H9 (cell line): ENCODE measurements around the gene BAG5. TPM values are rescaled to one million over a fixed set of nuclear protein-coding genes. Genes with fewer than 3 reads are reported as not detected.

Experiments
- DNase-seq: peaks from one replicate; pipeline ENCODE4 v3.0.0-alpha.2; 2017
- H2AFZ ChIP-seq: one replicate; pipeline ENCODE4 v1.6.1; 2013; ENCODE audit warnings: mild to moderate bottlenecking, low read length, control low read depth, moderate library complexity
- H2AK5ac ChIP-seq: 2 replicates; pipeline ENCODE4 v1.6.1; 2013; ENCODE audit warnings: low read length, control low read depth, mixed read lengths; ENCODE audit not compliant: insufficient read length
- H2BK120ac ChIP-seq: one replicate; pipeline ENCODE4 v1.6.1; 2013; ENCODE audit warnings: low read depth, mild to moderate bottlenecking, low read length, control low read depth, inconsistent platforms; ENCODE audit not compliant: poor library complexity, severe bottlenecking
- H2BK12ac ChIP-seq: 2 replicates; pipeline ENCODE4 v1.6.1; 2013; ENCODE audit warnings: low read length, control low read depth, mixed read lengths, low read depth; ENCODE audit not compliant: insufficient read length
- H2BK15ac ChIP-seq: 2 replicates; pipeline ENCODE4 v1.6.1; 2013; ENCODE audit warnings: low read depth, low read length, control low read depth
- H2BK20ac ChIP-seq: one replicate; pipeline ENCODE4 v1.6.1; 2013; ENCODE audit warnings: low read depth, mild to moderate bottlenecking, low read length, control low read depth, inconsistent platforms; ENCODE audit not compliant: poor library complexity, severe bottlenecking
- H2BK5ac ChIP-seq: 2 replicates; pipeline ENCODE4 v1.6.1; 2013; ENCODE audit warnings: low read length, control low read depth, mixed read lengths; ENCODE audit not compliant: insufficient read length
- H3K14ac ChIP-seq: 2 replicates; pipeline ENCODE4 v1.6.1; 2013; ENCODE audit warnings: low read length, control low read depth; ENCODE audit not compliant: insufficient read depth
- H3K18ac ChIP-seq: 2 replicates; pipeline ENCODE4 v1.6.1; 2013; ENCODE audit warnings: low read depth, mild to moderate bottlenecking, mixed read lengths, low read length, control low read depth; ENCODE audit not compliant: insufficient read length
- H3K23ac ChIP-seq: 2 replicates; pipeline ENCODE4 v1.6.1; 2013; ENCODE audit warnings: low read length, control low read depth, mixed read lengths, low read depth; ENCODE audit not compliant: insufficient read length
- H3K23me2 ChIP-seq: 2 replicates; pipeline ENCODE4 v1.6.1; 2013; ENCODE audit warnings: low read depth, mild to moderate bottlenecking, mixed read lengths, low read length, control low read depth; ENCODE audit not compliant: insufficient read length, poor library complexity, severe bottlenecking
- H3K27ac ChIP-seq: 2 replicates; pipeline ENCODE4 v1.5.1; 2013; ENCODE audit warnings: low read length, control low read depth, mixed read lengths, low read depth; ENCODE audit not compliant: insufficient read length
- H3K27me3 ChIP-seq: 2 replicates; pipeline ENCODE4 v1.6.1; 2013; ENCODE audit warnings: low read length, control low read depth, inconsistent platforms; ENCODE audit not compliant: insufficient read depth
- H3K4ac ChIP-seq: 2 replicates; pipeline ENCODE4 v1.6.1; 2013; ENCODE audit warnings: low read depth, mild to moderate bottlenecking, control low read depth, inconsistent platforms, low read length, moderate library complexity
- H3K4me1 ChIP-seq: 2 replicates; pipeline ENCODE4 v1.6.1; 2013; ENCODE audit warnings: low read length, control low read depth, inconsistent platforms; ENCODE audit not compliant: insufficient read depth
- H3K4me2 ChIP-seq: 2 replicates; pipeline ENCODE4 v1.6.1; 2013; ENCODE audit warnings: low read length, control low read depth, mixed read lengths; ENCODE audit not compliant: insufficient read length, insufficient read depth
- H3K56ac ChIP-seq: 2 replicates; pipeline ENCODE4 v1.6.1; 2013; ENCODE audit warnings: low read depth, mild to moderate bottlenecking, mixed read lengths, low read length, control low read depth; ENCODE audit not compliant: insufficient read length
- H3K79me1 ChIP-seq: 2 replicates; pipeline ENCODE4 v1.6.1; 2013; ENCODE audit warnings: low read depth, mild to moderate bottlenecking, moderate library complexity, low read length, control low read depth, inconsistent platforms; ENCODE audit not compliant: insufficient read depth, poor library complexity, severe bottlenecking
- H3K79me2 ChIP-seq: 2 replicates; pipeline ENCODE4 v1.6.1; 2013; ENCODE audit warnings: low read length, control low read depth, inconsistent platforms; ENCODE audit not compliant: insufficient read depth
- H3K9ac ChIP-seq: 2 replicates; pipeline ENCODE4 v1.6.1; 2013; ENCODE audit warnings: low read length, control low read depth, mixed read lengths; ENCODE audit not compliant: insufficient read length; ENCODE audit errors: extremely low read depth
- H3K9me3 ChIP-seq: one replicate; pipeline ENCODE4 v1.6.1; 2013; ENCODE audit warnings: low read depth, low read length, inconsistent platforms; ENCODE audit not compliant: control insufficient read depth
- H3T11ph ChIP-seq: one replicate; pipeline ENCODE4 v1.6.1; 2013; ENCODE audit warnings: mild to moderate bottlenecking, low read length, control low read depth, inconsistent platforms
- H4K20me1 ChIP-seq: one replicate; pipeline ENCODE4 v1.6.1; 2013; ENCODE audit not compliant: control insufficient read depth, insufficient read length, insufficient read depth
- H4K5ac ChIP-seq: 2 replicates; pipeline ENCODE4 v1.6.1; 2013; ENCODE audit warnings: low read depth, mild to moderate bottlenecking, mixed read lengths, low read length, control low read depth; ENCODE audit not compliant: insufficient read length
- H4K8ac ChIP-seq: replicated peaks from 2 replicates; pipeline ENCODE4 v1.6.1; 2013; ENCODE audit warnings: low read length, control low read depth, mixed read lengths, low read depth; ENCODE audit not compliant: insufficient read length
- H4K91ac ChIP-seq: 2 replicates; pipeline ENCODE4 v1.6.1; 2013; ENCODE audit warnings: low read depth, mild to moderate bottlenecking, moderate library complexity, mixed read lengths, low read length, control low read depth; ENCODE audit not compliant: insufficient read length
- H3K27ac Mint-ChIP-seq, 3 experiments: 2 replicates in 2 of 3; 3 replicates in 1 of 3; pipeline ENCODE4 v1.8.0; 2020 to 2021; ENCODE audit warnings: mixed read lengths in 3 of 3, mild to moderate bottlenecking in 1 of 3, moderate library complexity in 1 of 3
- H3K27me3 Mint-ChIP-seq: 2 replicates; pipeline ENCODE4 v1.8.0; 2021; ENCODE audit warnings: low read depth, mild to moderate bottlenecking, moderate library complexity, mixed read lengths
- H3K36me3 Mint-ChIP-seq, 3 experiments: 2 replicates in 2 of 3; 3 replicates in 1 of 3; pipeline ENCODE4 v1.8.0; 2020 to 2021; ENCODE audit warnings: low read depth in 3 of 3, mixed read lengths in 3 of 3; ENCODE audit not compliant: insufficient read depth in 1 of 3
- H3K4me1 Mint-ChIP-seq, 2 experiments: 2 replicates each; pipeline ENCODE4 v1.8.0; 2020; ENCODE audit warnings: mixed read lengths in 2 of 2
- H3K4me3 Mint-ChIP-seq, 2 experiments: 2 replicates in 1 of 2; 3 replicates in 1 of 2; pipeline ENCODE4 v1.8.0; 2020 to 2021; ENCODE audit warnings: mild to moderate bottlenecking in 2 of 2, mixed read lengths in 2 of 2, moderate library complexity in 1 of 2
- H3K9me3 Mint-ChIP-seq, 2 experiments: 2 replicates in 1 of 2; 3 replicates in 1 of 2; pipeline ENCODE4 v1.8.0; 2020; ENCODE audit warnings: mild to moderate bottlenecking in 2 of 2, mixed read lengths in 2 of 2, moderate library complexity in 1 of 2
- CTCF ChIP-seq: fragments of 200-600 bp; sonication (generic); conservative IDR thresholded peaks from 3 replicates; pipeline ENCODE4 v1.8.0; 2021; ENCODE audit warnings: antibody characterized with exemption, mild to moderate bottlenecking
- WGBS: extraction: QIAGEN DNeasy Blood & Tissue Kit; methylation state at CpG from one replicate; pipeline ENCODE4 v1.1.7; 2013; ENCODE audit warnings: missing lambda C conversion rate, low lambda C conversion rate, mixed read lengths; ENCODE audit not compliant: insufficient read length; ENCODE audit errors: extremely low coverage; 5-methylcytosine and 5-hydroxymethylcytosine counted together
- total RNA-seq: library from RNA; stranded (reverse); gene quantifications from 2 replicates; pipeline ENCODE4 v1.2.1, GENCODE V29; 2021

The BAG5 gene
- total RNA-seq, 1 experiment from 2014 or later: 38.0 TPM

GRCh38 chr14:103535891-103536565 is 26.4 kb downstream of the BAG5 start:
- Histone ChIP-seq H3K27ac (no peak overlapping the region), H4K91ac (no peak overlapping the region), H3K14ac (no peak overlapping the region; the same call in 1 of the 2 replicates), H3K4me1 (no peaks in the 10 kb centered on the region), H3K27me3 (no peaks in the 10 kb centered on the region), H3K9me3 (no peaks in the 10 kb centered on the region), H2BK120ac (no peak overlapping the region), H3K79me2 (no peaks in the 10 kb centered on the region), H2BK20ac (no peak overlapping the region), H3K23ac (no peak overlapping the region), H4K20me1 (peaks cover under 1% of the 10 kb centered on the region), H2BK15ac (no peak overlapping the region), H2AK5ac (no peak overlapping the region), H3K9ac (no peak overlapping the region), H3K4ac (no peak overlapping the region), H3K79me1 (no peaks in the 10 kb centered on the region), H4K8ac (no peak overlapping the region), H3K4me2 (no peak overlapping the region), H3T11ph (no peak overlapping the region), H3K18ac (no peak overlapping the region), H3K56ac (no peak overlapping the region), H4K5ac (no peak overlapping the region), H3K23me2 (no peaks in the 10 kb centered on the region), H2AFZ (no peak overlapping the region), H2BK5ac (no peak overlapping the region), H2BK12ac (no peak overlapping the region)
- DNase-seq: no peak
- Mint-ChIP-seq H3K27ac (no peak overlapping the region), H3K9me3 (no peaks in the 10 kb centered on the region), H3K4me1 (peaks cover 0 to 10% of the 10 kb centered on the region in 2 experiments; a peak in 3 of 4 replicates), H3K4me3 (no peak overlapping the region; a peak in 1 of 5 replicates), H3K36me3 (peaks cover 0 to 3% (median 2%) of the 10 kb centered on the region in 3 experiments; a peak in 2 of 7 replicates), H3K27me3 (peaks cover 15% of the 10 kb centered on the region)
- no peak for TF ChIP-seq CTCF
- WGBS: no CpG with 5 or more reads among the region's 11 CpGs
